ENCODE data around the gene HORMAD2. TPM values are rescaled to one million over a fixed set of nuclear protein-coding genes. Genes with fewer than 3 reads are reported as not detected.

Gene HORMAD2
- total RNA-seq, 1 donor from 2014 or later, result not detected

- Mint-ChIP-seq H3K27me3 (ENCODE audit: low read depth) (no peaks in the 10 kb centered on the region), H3K4me3 (no peak overlapping the region), H3K27ac (ENCODE audit: unreplicated experiment) (no peak overlapping the region), H3K36me3 (ENCODE audit: low read depth) (peaks cover 3% of the 10 kb centered on the region), H3K4me1 (no peaks in the 10 kb centered on the region), H3K9me3 (peaks cover 13% of the 10 kb centered on the region)
- DNase-seq (ENCODE audit: low read depth, low spot score), result no peak
- no peak for TF ChIP-seq CTCF (conservative IDR thresholded peaks at IDR 0.05)
These were observed 16.1 kb upstream of the HORMAD2 start for GRCh38 chr22:30064172-30064571.

GRCh38 chr22:30073743-30074142, 6.5 kb upstream of the HORMAD2 start:
- H3K9me3 Mint-ChIP-seq, result no peaks in the 10 kb centered on the region
- H3K36me3 Mint-ChIP-seq (ENCODE audit: low read depth), result no peaks in the 10 kb centered on the region
- DNase-seq (ENCODE audit: low read depth, low spot score), result no peak
- H3K4me1 Mint-ChIP-seq, result peaks cover 3% of the 10 kb centered on the region
- no peak overlapping the region for H3K4me3 Mint-ChIP-seq
- no peak for TF ChIP-seq CTCF (conservative IDR thresholded peaks at IDR 0.05)
- peaks cover 62% of the 10 kb centered on the region for H3K27me3 Mint-ChIP-seq (ENCODE audit: low read depth)
- no peak overlapping the region for H3K27ac Mint-ChIP-seq (ENCODE audit: unreplicated experiment)

- Mint-ChIP-seq H3K4me1 (peaks cover 4% of the 10 kb centered on the region), H3K36me3 (ENCODE audit: low read depth) (no peaks in the 10 kb centered on the region), H3K9me3 (no peaks in the 10 kb centered on the region), H3K27me3 (ENCODE audit: low read depth) (peaks cover 62% of the 10 kb centered on the region), H3K27ac (ENCODE audit: unreplicated experiment) (no peak overlapping the region), H3K4me3 (no peak overlapping the region)
- no peak for TF ChIP-seq CTCF (conservative IDR thresholded peaks at IDR 0.05)
- no peak for DNase-seq (ENCODE audit: low read depth, low spot score)
These were observed 6.1 kb upstream of the HORMAD2 start for GRCh38 chr22:30074147-30074546.

- Mint-ChIP-seq H3K27ac (ENCODE audit: unreplicated experiment) (no peak overlapping the region), H3K4me3 (no peak overlapping the region), H3K9me3 (no peaks in the 10 kb centered on the region), H3K27me3 (ENCODE audit: low read depth) (peaks cover 62% of the 10 kb centered on the region), H3K4me1 (peaks cover 4% of the 10 kb centered on the region), H3K36me3 (ENCODE audit: low read depth) (no peaks in the 10 kb centered on the region)
- TF ChIP-seq CTCF (conservative IDR thresholded peaks at IDR 0.05), result no peak
- DNase-seq (ENCODE audit: low read depth, low spot score), result no peak
These were observed 5.3 kb upstream of the HORMAD2 start for GRCh38 chr22:30074994-30075393.

GRCh38 chr22:30077279-30077880, 2.9 kb upstream of the HORMAD2 start:
- peaks cover 58% of the 10 kb centered on the region for H3K27me3 Mint-ChIP-seq (ENCODE audit: low read depth)
- H3K9me3 Mint-ChIP-seq, result peaks cover 2% of the 10 kb centered on the region
- TF ChIP-seq CTCF (conservative IDR thresholded peaks at IDR 0.05), result no peak

More at GRCh38 chr22:30077279-30077880, 2.9 kb upstream of the HORMAD2 start:
- no peak overlapping the region for H3K4me3 Mint-ChIP-seq
- peaks cover 11% of the 10 kb centered on the region for H3K4me1 Mint-ChIP-seq
- no peaks in the 10 kb centered on the region for H3K36me3 Mint-ChIP-seq (ENCODE audit: low read depth)
- H3K27ac Mint-ChIP-seq (ENCODE audit: unreplicated experiment), result no peak overlapping the region
- no peak for DNase-seq (ENCODE audit: low read depth, low spot score)

Data from neural crest cell (in vitro differentiated cells).